Cardiac muscle cell (in vitro differentiated cells and primary cell): ENCODE measurements around the gene ORAI3. TPM values are rescaled to one million over a fixed set of nuclear protein-coding genes. Genes with fewer than 3 reads are reported as not detected.

Experiments
- DNase-seq, 2 donors: peaks; one replicate each; pipeline versions ENCODE4 v3.0.0 to v3.0.0-alpha.2; 2010 to 2017; ENCODE audit warnings: low read depth in 1 of 2, low spot score in 1 of 2
- H3K27ac ChIP-seq: fragments of 200-600 bp; sonication (generic); 2 replicates; pipeline ENCODE4 v1.5.1; 2016
- H3K27me3 ChIP-seq: fragments of 200-600 bp; sonication (generic); 2 replicates; pipeline ENCODE4 v1.6.0; 2016; ENCODE audit warnings: control low read depth
- H3K36me3 ChIP-seq: fragments of 200-600 bp; sonication (generic); 2 replicates; pipeline ENCODE4 v1.5.1; 2016; ENCODE audit warnings: control low read depth
- H3K4me1 ChIP-seq: fragments of 200-600 bp; sonication (generic); 2 replicates; pipeline ENCODE4 v1.8.1; 2017; ENCODE audit warnings: low read depth, mild to moderate bottlenecking, mixed run types
- H3K4me3 ChIP-seq: fragments of 200-600 bp; sonication (generic); 2 replicates; pipeline ENCODE4 v1.5.1; 2016; ENCODE audit warnings: mild to moderate bottlenecking
- H3K9me3 ChIP-seq: fragments of 200-600 bp; sonication (generic); 2 replicates; pipeline ENCODE4 v1.5.1; 2017; ENCODE audit warnings: low read depth, mild to moderate bottlenecking, control low read depth
- polyA plus RNA-seq: library from polyadenylated mRNA; unstranded; fragments of >200 nt; fragmentation: Nextera tagmentation; extraction: Ambion mirVana; gene quantifications from 2 replicates; pipeline ENCODE4 v1.2.1, GENCODE V29; 2016
- total RNA-seq: library from RNA; depleted of rRNA; stranded (reverse); fragments of >200 nt; gene quantifications from 2 replicates; pipeline ENCODE4 v1.2.3, GENCODE V29; 2016
- TF ChIP-seq, protein P1 (sequence below): IDR thresholded peaks from 2 replicates; pipeline ENCODE4 v1.5.1; 2012; ENCODE audit warnings: low read depth, mild to moderate bottlenecking, low read length

Gene ORAI3
- total and polyA plus RNA-seq, 2 experiments from 2014 or later: 88.5 to 101 TPM

DNA sequence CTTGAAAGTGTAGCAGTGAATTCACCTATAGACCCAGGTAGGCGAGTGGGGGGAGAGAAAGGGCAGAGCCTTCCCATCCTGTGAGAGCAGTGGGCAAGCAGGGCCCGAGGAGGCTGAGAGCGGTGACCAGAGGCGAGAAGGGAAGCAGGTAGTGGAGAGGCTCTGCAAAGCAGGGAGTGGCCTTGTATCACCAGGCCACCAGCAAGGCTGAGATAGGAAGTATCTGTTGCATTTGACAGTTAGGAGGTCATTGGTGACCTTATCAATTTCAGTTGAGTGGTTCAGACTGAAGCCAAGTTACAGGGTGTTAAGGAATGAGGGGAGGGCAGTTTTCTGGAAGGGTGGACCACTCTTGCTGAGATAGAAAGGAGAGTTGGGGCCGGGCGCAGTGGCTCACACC lies 25.5 kb downstream of the ORAI3 start:
- no peak overlapping the region for H3K4me3 ChIP-seq
- TF ChIP-seq, protein P1, sequence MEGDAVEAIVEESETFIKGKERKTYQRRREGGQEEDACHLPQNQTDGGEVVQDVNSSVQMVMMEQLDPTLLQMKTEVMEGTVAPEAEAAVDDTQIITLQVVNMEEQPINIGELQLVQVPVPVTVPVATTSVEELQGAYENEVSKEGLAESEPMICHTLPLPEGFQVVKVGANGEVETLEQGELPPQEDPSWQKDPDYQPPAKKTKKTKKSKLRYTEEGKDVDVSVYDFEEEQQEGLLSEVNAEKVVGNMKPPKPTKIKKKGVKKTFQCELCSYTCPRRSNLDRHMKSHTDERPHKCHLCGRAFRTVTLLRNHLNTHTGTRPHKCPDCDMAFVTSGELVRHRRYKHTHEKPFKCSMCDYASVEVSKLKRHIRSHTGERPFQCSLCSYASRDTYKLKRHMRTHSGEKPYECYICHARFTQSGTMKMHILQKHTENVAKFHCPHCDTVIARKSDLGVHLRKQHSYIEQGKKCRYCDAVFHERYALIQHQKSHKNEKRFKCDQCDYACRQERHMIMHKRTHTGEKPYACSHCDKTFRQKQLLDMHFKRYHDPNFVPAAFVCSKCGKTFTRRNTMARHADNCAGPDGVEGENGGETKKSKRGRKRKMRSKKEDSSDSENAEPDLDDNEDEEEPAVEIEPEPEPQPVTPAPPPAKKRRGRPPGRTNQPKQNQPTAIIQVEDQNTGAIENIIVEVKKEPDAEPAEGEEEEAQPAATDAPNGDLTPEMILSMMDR: no peak
- no peaks in the 10 kb centered on the region for H3K4me1 ChIP-seq
- H3K9me3 ChIP-seq: no peaks in the 10 kb centered on the region
- no peak for DNase-seq
- H3K27me3 ChIP-seq: no peaks in the 10 kb centered on the region
- H3K36me3 ChIP-seq: peaks cover 51% of the 10 kb centered on the region
- H3K27ac ChIP-seq: no peak overlapping the region

DNA sequence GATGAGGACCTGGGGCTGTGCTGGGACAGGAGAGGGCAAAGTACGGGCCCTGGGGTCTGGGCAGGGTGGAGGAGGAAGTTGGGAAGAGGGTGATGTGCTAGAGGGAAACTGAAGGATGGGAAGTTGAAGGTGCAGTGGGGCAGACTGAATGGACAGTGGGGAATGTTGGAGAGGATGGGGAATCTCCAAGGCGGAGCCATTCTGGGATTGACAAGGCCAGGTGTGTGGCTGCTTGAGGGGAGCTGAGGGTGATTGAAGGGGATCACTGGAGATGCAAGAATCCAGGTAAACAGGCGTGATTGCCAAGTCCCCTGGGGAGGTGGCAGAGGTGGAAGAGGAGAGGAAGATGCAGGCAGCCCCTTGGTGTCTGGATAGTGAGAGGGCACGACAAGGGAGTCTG lies 27.6 kb downstream of the ORAI3 start:
- DNase-seq: no peak
- no peak overlapping the region for H3K27ac ChIP-seq
- TF ChIP-seq, protein P1: no peak
- H3K9me3 ChIP-seq: no peaks in the 10 kb centered on the region
- H3K4me3 ChIP-seq: no peak overlapping the region
- peaks cover 57% of the 10 kb centered on the region for H3K36me3 ChIP-seq
- no peaks in the 10 kb centered on the region for H3K4me1 ChIP-seq
- H3K27me3 ChIP-seq: no peaks in the 10 kb centered on the region

DNA sequence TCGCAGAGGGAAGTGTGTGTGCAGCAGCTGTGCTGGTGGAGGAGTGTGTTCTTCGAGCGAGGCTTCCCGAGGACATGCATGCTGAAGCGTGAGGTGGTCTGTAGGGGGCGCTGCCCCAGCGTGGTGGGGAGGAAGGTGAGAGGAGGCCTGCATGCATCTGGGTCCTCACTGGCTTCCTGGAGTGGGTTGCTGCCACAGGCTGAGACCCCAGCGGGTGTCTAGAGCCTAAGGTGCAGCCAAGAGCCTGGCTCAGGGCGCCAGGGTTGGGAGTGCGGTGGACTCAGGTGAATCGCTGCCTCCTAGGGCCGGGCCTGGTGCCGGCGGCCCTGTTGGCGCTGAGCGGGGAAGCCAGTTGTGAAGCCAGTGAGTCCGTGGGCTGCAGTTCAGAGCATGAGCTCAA lies 28.6 kb downstream of the ORAI3 start:
- Histone ChIP-seq H3K27me3 (no peaks in the 10 kb centered on the region), H3K9me3 (no peaks in the 10 kb centered on the region), H3K36me3 (peaks cover 58% of the 10 kb centered on the region), H3K4me3 (no peak overlapping the region), H3K27ac (no peak overlapping the region), H3K4me1 (no peaks in the 10 kb centered on the region)
- TF ChIP-seq, protein P1: peak; percentile 29
- DNase-seq: no peak

DNA sequence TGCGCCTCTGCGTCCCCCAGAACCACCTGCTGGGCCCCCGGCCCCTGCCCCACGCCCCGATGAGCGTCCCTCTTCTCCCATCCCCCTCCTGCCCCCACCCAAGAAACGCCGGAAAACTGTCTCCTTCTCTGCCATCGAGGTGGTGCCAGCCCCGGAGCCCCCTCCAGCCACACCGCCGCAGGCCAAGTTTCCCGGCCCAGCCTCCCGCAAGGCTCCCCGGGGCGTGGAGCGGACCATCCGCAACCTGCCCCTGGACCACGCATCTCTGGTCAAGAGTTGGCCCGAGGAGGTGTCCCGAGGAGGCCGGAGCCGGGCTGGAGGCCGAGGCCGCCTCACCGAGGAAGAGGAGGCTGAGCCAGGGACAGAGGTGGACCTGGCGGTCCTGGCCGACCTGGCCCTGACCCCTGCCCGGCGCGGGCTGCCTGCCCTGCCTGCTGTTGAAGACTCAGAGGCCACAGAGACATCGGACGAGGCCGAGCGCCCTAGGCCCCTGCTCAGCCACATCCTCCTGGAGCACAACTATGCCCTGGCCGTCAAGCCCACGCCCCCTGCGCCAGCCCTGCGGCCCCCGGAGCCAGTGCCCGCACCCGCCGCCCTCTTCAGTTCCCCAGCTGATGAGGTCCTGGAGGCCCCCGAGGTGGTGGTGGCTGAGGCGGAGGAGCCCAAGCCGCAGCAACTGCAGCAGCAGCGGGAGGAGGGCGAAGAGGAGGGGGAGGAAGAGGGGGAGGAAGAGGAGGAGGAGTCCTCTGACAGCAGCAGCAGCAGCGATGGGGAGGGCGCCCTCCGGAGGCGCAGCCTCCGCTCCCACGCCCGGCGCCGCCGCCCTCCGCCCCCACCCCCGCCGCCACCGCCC lies 30.5 kb downstream of the ORAI3 start:
- Histone ChIP-seq H3K4me3 (no peak overlapping the region), H3K4me1 (no peaks in the 10 kb centered on the region), H3K27ac (no peak overlapping the region), H3K27me3 (no peaks in the 10 kb centered on the region), H3K9me3 (no peaks in the 10 kb centered on the region), H3K36me3 (peaks cover 45% of the 10 kb centered on the region)
- TF ChIP-seq, protein P1: no peak
- DNase-seq: no peak

DNA sequence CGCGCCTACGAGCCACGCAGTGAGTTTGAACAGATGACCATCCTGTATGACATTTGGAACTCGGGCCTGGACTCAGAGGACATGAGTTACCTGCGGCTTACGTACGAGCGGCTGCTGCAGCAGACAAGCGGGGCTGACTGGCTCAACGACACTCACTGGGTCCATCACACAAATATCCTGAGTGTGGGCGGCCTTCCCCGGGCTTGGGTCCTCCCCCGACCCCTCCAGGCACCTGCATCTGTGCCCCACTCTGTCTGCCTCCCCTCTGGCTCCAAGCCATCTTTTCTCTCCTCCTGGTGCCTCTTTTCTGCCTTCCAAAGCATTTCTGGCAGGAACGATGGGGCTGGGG lies 31.1 kb downstream of the ORAI3 start:
- Histone ChIP-seq H3K27me3 (no peaks in the 10 kb centered on the region), H3K27ac (no peak overlapping the region), H3K9me3 (no peaks in the 10 kb centered on the region), H3K4me1 (no peaks in the 10 kb centered on the region), H3K36me3 (peaks cover 45% of the 10 kb centered on the region), H3K4me3 (no peak overlapping the region)
- no peak for DNase-seq
- TF ChIP-seq, protein P1: no peak
